Measurements from ENCODE around the gene JAZF1. TPM values are rescaled to one million over a fixed set of nuclear protein-coding genes. Genes with fewer than 3 reads are reported as not detected.
A peak's percentile ranks its signal among the peaks of the same experiment; 100 is the strongest.

The JAZF1 gene
- total RNA-seq, 1 experiment from 2014 or later = 0.90 TPM

DNA sequence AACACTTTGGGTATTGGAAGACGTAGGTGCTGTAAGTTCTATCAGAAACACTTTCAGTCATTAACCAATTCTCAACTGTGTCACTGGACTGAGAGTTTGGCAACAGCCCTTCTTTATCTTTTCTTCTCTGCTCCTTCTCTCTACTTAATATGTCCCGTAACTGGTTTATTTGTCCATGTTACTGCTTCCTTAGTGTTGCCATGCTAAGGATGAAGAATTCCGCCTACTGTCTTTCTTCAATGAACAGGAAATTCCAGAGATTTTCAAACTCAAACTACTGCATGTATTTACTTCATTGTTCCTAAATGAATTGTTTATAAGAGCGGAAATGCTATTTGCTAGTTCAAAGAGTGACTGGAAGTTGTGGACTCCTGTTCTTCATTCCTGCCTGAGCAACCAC is 296.9 kb downstream of the JAZF1 start:
- ChIA-PET CTCF (no interaction called here), POLR2A (ENCODE audit: unreplicated experiment) (no interaction called here)
- TF ChIP-seq EZH2 (IDR thresholded peaks at IDR 0.05; ENCODE audit: low read depth) (no peak), CTCF (conservative IDR thresholded peaks at IDR 0.05) (no peak)
- no peaks in the 10 kb centered on the region for H4K20me1 ChIP-seq (ENCODE audit: insufficient read depth)
- no peaks in the 10 kb centered on the region for H3F3A ChIP-seq (ENCODE audit: insufficient read depth, low read depth)
- H3K9me2 ChIP-seq (ENCODE audit: insufficient read depth) = no peaks in the 10 kb centered on the region
- no peak overlapping the region for H3K4me3 ChIP-seq
- DNase-seq = no peak
- no peaks in the 10 kb centered on the region for H3K79me2 ChIP-seq (ENCODE audit: low read depth)
- no peak overlapping the region for H3K4me2 ChIP-seq
- no peaks in the 10 kb centered on the region for H3K36me3 ChIP-seq (ENCODE audit: low read depth)
- no peaks in the 10 kb centered on the region for H3K9me3 ChIP-seq (ENCODE audit: insufficient read depth, low read depth)
- H3K4me1 ChIP-seq (replicated peaks; ENCODE audit: insufficient read depth) = peaks cover under 1% of the 10 kb centered on the region; the same call in 1 of the 2 replicates
- intact Hi-C loops (cut with micrococcal nuclease; ENCODE audit: unreplicated experiment) = no loop called here
- H2AFZ ChIP-seq = no peak overlapping the region
- no peak overlapping the region for H3K27ac ChIP-seq
- H3K27me3 ChIP-seq (ENCODE audit: insufficient read depth, low read depth) = no peaks in the 10 kb centered on the region
- BruUV-seq (replicated peaks) = no TSS peak

GRCh38 chr7:27876756-27877155 is 303.8 kb downstream of the JAZF1 start:
- no peak overlapping the region for H3K27ac ChIP-seq
- H3K9me2 ChIP-seq (ENCODE audit: insufficient read depth) = no peaks in the 10 kb centered on the region
- no peaks in the 10 kb centered on the region for H3K27me3 ChIP-seq (ENCODE audit: insufficient read depth, low read depth)
- no peaks in the 10 kb centered on the region for H3K79me2 ChIP-seq (ENCODE audit: low read depth)
- H3K4me2 ChIP-seq = no peak overlapping the region
- H3K4me1 ChIP-seq (replicated peaks; ENCODE audit: insufficient read depth) = no peaks in the 10 kb centered on the region
- no peak for DNase-seq
- H3F3A ChIP-seq (ENCODE audit: insufficient read depth, low read depth) = no peaks in the 10 kb centered on the region
- H4K20me1 ChIP-seq (ENCODE audit: insufficient read depth) = no peaks in the 10 kb centered on the region
- ChIA-PET POLR2A (ENCODE audit: unreplicated experiment) (no interaction called here), CTCF (no interaction called here)
- H2AFZ ChIP-seq = no peak overlapping the region
- no peak for TF ChIP-seq CTCF (conservative IDR thresholded peaks at IDR 0.05)
- no peak for TF ChIP-seq EZH2 (IDR thresholded peaks at IDR 0.05; ENCODE audit: low read depth)
- intact Hi-C loops (cut with micrococcal nuclease; ENCODE audit: unreplicated experiment) = no loop called here
- no peak overlapping the region for H3K4me3 ChIP-seq
- H3K9me3 ChIP-seq (ENCODE audit: insufficient read depth, low read depth) = no peaks in the 10 kb centered on the region
- no peaks in the 10 kb centered on the region for H3K36me3 ChIP-seq (ENCODE audit: low read depth)
- BruUV-seq (replicated peaks) = no TSS peak

- CTCF ChIA-PET = no interaction called here
- BruUV-seq (replicated peaks) = no TSS peak
- no peaks in the 10 kb centered on the region for H3K9me2 ChIP-seq (ENCODE audit: insufficient read depth)
Observed at GRCh38 chr7:27875832-27876231, 304.8 kb downstream of the JAZF1 start.

More at GRCh38 chr7:27875832-27876231, 304.8 kb downstream of the JAZF1 start:
- no peaks in the 10 kb centered on the region for H3F3A ChIP-seq (ENCODE audit: insufficient read depth, low read depth)
- no peaks in the 10 kb centered on the region for H3K36me3 ChIP-seq (ENCODE audit: low read depth)
- H4K20me1 ChIP-seq (ENCODE audit: insufficient read depth) = no peaks in the 10 kb centered on the region
- POLR2A ChIA-PET (ENCODE audit: unreplicated experiment) = interaction anchor here (0.7 kb wide), 1 partner anchor 1025 kb away, joined by 8 read pairs; no protein-coding TSS in a partner anchor
- H3K79me2 ChIP-seq (ENCODE audit: low read depth) = no peaks in the 10 kb centered on the region
- H2AFZ ChIP-seq = no peak overlapping the region
- TF ChIP-seq CTCF (conservative IDR thresholded peaks at IDR 0.05) (no peak), EZH2 (IDR thresholded peaks at IDR 0.05; ENCODE audit: low read depth) (no peak)
- H3K4me3 ChIP-seq = no peak overlapping the region
- H3K27me3 ChIP-seq (ENCODE audit: insufficient read depth, low read depth) = no peaks in the 10 kb centered on the region
- peak in 1 of 2 experiments; percentile 13 for DNase-seq
- intact Hi-C loops (cut with micrococcal nuclease; ENCODE audit: unreplicated experiment) = no loop called here
- H3K9me3 ChIP-seq (ENCODE audit: insufficient read depth, low read depth) = no peaks in the 10 kb centered on the region
- H3K27ac ChIP-seq = no peak overlapping the region
- no peak overlapping the region for H3K4me2 ChIP-seq
- no peaks in the 10 kb centered on the region for H3K4me1 ChIP-seq (replicated peaks; ENCODE audit: insufficient read depth)

Data from PC-9 (cell line).